ENCODE data around the gene HSPA14.
"Not testable (repeated sequence)": the region's sequence is repeated elsewhere in the genome, so short reads cannot be mapped to it uniquely, and the experiment has no call there.

Gene HSPA14

GRCh38 chr10:14837757-14838581 lies at the start of gene HSPA14, which contains the start of the genes CDNF and MSANTD7:
HSPA14 (plus strand) TSS chr10:14838306; CDS start chr10:14838403, 97 bp downstream.
CDNF (minus strand) TSS chr10:14838037; CDS start chr10:14837946, 91 bp downstream.
MSANTD7 (plus strand) TSS chr10:14838306; CDS start chr10:14842285, 3,979 bp downstream.
- DNase-seq = peak; percentile 97 to 99

DNA sequence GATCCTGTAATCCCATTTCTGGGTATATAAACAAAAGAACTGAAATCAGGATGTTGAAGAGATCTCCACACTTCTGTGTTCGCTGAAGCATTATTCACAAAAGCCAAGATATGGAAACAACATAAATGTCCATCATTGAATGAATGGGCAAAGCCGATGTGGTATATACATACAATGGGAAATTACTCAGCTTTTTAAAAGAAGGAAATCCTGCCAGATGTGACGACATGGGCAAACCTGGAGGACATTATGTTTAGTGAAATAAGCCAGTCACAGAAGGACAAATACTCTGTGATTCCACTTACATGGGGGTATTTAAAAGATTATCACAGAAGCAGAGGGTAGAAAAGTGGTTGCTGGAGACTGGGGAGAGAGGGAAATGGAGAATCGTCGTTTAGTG lies 39.5 kb upstream of the HSPA14 start:
- no peak for DNase-seq

- DNase-seq = no peak
These were observed 37.7 kb upstream of the HSPA14 start for GRCh38 chr10:14800397-14800796.

DNA sequence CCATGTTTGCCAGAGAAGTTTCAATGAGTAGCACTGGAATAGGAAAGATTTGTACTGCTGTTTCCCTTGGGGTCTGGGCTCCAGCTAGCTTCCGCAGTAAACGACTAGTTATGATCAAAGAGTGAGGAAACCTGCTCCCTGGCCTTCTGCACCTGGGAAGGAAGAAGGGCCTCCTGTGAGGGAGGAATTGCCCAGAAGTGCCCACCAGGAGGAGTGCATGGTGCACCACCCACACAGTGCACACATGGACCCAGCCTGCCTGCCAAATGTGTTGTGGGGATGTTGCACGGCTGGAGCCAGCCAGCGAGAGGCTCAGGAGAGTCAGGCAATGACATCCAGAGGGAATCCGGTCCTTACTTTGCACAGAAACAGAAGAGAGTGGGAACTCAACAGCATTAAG lies 36.4 kb upstream of the HSPA14 start:
- DNase-seq = no peak

GRCh38 chr10:14803827-14804226 lies 34.3 kb upstream of the HSPA14 start:
- DNase-seq = no peak

- no peak for DNase-seq
These were observed 31.8 kb upstream of the HSPA14 start for GRCh38 chr10:14806318-14806717.

- DNase-seq = no peak
These were observed 26.8 kb upstream of the HSPA14 start for GRCh38 chr10:14810969-14811953.

- no peak for DNase-seq
These were observed 25.8 kb upstream of the HSPA14 start for GRCh38 chr10:14812271-14812670.

DNA sequence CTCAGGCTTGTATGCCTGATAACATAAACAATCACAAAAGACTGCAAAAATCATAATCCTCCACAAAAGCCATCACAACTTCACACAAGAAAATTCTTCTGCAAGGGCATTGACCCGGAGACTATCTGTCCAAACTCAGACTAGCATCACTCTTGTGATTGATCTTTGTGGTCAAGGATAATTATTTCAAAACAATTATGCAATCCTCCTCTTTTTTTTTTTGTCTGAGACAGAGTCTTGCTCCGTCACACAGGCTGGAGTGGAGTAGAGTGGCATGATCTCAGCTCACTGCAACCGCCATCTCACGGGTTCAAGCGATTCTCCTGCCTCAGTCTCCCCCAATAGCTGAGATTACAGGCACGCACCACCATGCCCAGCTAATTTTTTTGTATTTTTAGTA lies 22.4 kb upstream of the HSPA14 start:
- DNase-seq = no peak

DNA sequence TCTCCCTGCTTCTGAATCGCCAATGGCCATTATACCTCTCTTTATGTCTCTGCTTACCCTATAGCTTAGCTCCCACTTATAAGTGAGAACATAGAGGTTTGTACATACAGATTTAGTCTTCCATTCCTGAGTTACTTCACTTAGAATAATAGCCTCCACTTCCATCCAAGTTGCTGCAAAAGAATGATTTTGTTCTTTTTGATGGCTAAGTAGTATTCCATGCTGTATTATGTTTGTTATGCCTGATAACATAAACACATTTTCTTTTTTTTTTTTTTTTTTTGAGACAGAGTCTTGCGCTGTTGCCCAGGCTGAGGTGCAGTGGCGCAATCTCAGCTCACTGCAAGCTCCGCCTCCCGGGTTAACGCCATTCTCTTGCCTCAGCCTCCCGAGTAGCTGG lies 21.4 kb upstream of the HSPA14 start:
- DNase-seq = not testable (repeated sequence)

DNA sequence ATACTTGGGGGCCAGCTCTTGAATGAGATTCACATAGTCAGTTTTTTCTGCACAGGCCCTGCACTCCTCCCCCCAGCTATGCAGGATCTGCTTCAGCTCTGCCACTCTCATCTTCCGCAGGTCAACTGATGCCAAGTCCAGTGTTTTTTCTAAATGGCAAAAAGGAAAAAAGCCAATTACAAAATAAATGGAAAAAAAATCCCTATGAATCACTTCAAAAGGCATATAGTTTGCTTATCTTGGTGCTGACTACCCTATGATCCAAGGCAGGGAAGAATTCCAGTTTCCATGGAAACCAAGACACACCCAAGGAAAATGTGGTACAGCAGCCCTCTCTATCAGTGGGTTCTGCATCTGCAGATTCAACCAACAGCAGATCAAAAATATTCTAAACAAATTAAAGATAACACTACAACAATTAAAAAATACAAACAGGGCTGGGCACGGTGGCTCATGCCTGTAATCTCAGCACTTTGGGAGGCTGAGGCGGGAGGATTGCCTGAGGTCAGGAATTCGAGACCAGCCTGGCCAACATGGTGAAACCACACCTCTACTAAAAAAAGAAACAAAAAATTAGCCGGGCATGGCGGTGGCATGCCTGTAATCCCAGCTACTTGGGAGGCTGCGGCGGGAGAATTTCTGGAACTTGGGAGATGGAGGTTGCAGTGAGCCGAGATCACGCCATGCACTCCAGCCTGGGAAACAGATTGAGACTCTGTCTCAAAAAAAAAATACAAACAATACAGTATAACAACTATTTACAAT lies 17.9 kb upstream of the HSPA14 start:
- no peak for DNase-seq

GRCh38 chr10:14820775-14821154 lies 17.3 kb upstream of the HSPA14 start:
- DNase-seq = no peak

GRCh38 chr10:14821635-14822375 lies 16.3 kb upstream of the HSPA14 start:
- DNase-seq = no peak

DNA sequence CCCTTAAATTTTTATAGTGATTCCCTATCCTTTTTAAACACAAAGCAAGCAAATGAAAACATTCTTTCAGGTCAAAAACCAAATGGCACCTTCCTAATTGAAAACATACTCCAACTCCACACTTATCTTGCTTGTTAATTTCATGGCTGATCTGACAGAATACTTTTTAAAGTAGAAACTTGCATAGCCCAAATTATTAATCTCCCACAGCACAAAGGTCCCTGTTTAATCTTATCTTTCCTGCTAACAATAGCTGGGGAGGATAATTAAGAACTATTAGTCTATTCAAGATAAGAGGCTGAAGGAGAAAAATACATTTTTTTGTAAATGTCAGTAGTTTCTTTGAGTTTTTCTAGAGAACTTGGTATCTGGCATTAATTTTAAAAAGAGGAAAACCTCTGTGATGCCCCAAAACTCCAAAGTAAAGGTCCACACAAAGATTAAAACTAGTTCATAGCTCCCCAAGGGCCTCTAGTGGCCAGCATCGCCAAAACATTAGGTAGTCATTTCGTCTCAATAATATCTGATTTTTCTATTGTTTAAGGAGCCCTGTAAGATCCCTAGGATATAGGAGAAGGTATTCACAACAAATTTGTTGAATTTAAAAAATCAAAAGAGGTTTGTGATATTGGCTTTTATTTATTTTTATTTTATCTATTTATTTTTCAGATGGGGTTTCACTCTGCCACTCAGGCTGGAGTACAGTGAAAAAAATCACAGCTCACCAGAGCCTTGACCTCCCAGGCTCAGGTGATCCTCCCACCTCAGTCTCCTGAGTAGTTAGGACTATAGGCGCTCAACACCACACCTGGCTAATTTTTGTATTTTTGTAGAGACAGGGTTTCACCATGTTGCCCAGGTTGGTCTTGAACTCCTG lies 15.0 kb upstream of the HSPA14 start:
- peak; percentile 2 to 52 for DNase-seq

GRCh38 chr10:14823966-14824365 lies 14.1 kb upstream of the HSPA14 start:
- DNase-seq = no peak

DNA sequence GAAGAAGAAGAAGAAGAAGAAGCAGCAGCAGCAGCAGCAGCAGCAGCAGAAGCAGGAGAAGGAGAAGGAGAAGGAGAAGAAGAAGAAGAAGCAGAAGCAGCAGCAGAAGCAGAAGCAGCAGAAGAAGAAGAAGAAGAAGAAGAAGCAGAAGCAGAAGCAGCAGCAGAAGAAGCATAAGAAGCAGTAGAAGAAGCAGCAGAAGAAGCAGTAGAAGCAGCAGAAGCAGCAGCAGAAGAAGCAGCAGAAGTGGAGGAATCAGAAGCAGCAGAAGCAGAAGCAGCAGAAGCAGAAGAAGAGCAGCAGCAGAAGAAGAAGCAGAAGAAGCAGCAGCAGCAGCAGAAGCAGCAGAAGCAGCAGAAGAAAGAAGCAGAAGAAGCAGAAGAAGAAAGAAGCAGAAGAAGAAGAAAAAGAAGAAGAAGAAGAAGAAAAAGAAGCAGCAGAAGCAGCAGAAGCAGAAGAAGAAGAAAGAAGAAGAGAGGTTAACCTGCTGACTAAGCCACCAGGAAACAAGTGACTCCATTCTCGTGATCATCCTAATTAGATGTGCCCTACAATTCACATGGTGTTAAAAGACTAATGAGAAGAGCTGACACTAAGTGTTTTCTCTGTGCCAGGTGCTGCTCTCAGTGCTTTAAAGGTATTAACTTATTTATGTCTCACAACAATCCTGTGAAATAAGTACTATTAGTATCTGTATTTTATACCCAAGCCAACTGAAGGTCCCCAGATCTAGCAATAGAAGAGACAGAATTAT lies 11.9 kb upstream of the HSPA14 start:
- no peak for DNase-seq

- no peak for DNase-seq
These were observed 5.0 kb upstream of the HSPA14 start for GRCh38 chr10:14833106-14833505.

- DNase-seq = no peak
These were observed 1.9 kb upstream of the HSPA14 start for GRCh38 chr10:14836208-14836607.

- DNase-seq = peak in 1 of 2 donors; percentile 48
These were observed 926 bp upstream of the HSPA14 start for GRCh38 chr10:14837003-14837756.
